GM21717 (cell line): Measurements from ENCODE around the gene MPHOSPH8.
"Not testable (repeated sequence)": the region's sequence is repeated elsewhere in the genome, so short reads cannot be mapped to it uniquely, and the experiment has no call there.

ENCODE experiments used
- ATAC-seq: cut with Tn5 transposase; IDR thresholded peaks from one replicate; pipeline ENCODE4 v1.9.1; 2021; ENCODE audit warnings: mild to moderate bottlenecking, moderate library complexity; ENCODE audit not compliant: unreplicated experiment

Gene MPHOSPH8

GRCh38 chr13:19676168-19676567 lies 42.7 kb downstream of the MPHOSPH8 start:
- ATAC-seq: no peak

GRCh38 chr13:19680751-19681150 lies 47.3 kb downstream of the MPHOSPH8 start:
- ATAC-seq: no peak

GRCh38 chr13:19681517-19681916 lies 48.1 kb downstream of the MPHOSPH8 start:
- ATAC-seq: no peak

GRCh38 chr13:19685034-19685433 lies 51.6 kb downstream of the MPHOSPH8 start:
- ATAC-seq: no peak

- ATAC-seq: no peak
These were observed 52.0 kb downstream of the MPHOSPH8 start for GRCh38 chr13:19685437-19685836.

- not testable (repeated sequence) for ATAC-seq
These were observed 58.0 kb downstream of the MPHOSPH8 start for GRCh38 chr13:19691447-19691846.

GRCh38 chr13:19695428-19695827 lies 62.0 kb downstream of the MPHOSPH8 start:
- no peak for ATAC-seq

GRCh38 chr13:19695829-19696228 lies 62.4 kb downstream of the MPHOSPH8 start:
- ATAC-seq: no peak

- ATAC-seq: not testable (repeated sequence)
These were observed 67.5 kb downstream of the MPHOSPH8 start for GRCh38 chr13:19700963-19701362.

- not testable (repeated sequence) for ATAC-seq
These were observed 68.2 kb downstream of the MPHOSPH8 start for GRCh38 chr13:19701619-19702018.

GRCh38 chr13:19704256-19704655 lies 70.8 kb downstream of the MPHOSPH8 start:
- ATAC-seq: not testable (repeated sequence)

- not testable (repeated sequence) for ATAC-seq
These were observed 75.6 kb downstream of the MPHOSPH8 start for GRCh38 chr13:19709039-19709438.

GRCh38 chr13:19709782-19710181 lies 76.3 kb downstream of the MPHOSPH8 start:
- ATAC-seq: not testable (repeated sequence)

GRCh38 chr13:19713186-19713965 lies 79.9 kb downstream of the MPHOSPH8 start:
- ATAC-seq: no peak

GRCh38 chr13:19720039-19720438 lies 86.6 kb downstream of the MPHOSPH8 start:
- no peak for ATAC-seq
